ENCODE results near the gene CLMN. TPM values are rescaled to one million over a fixed set of nuclear protein-coding genes. Genes with fewer than 3 reads are reported as not detected.

The CLMN gene
- total RNA-seq, 1 donor from 2014 or later, result 0.78 TPM

GRCh38 chr14:95261616-95262510 is 57.8 kb downstream of the CLMN start:
- DNase-seq, result no peak

- DNase-seq, result no peak
Measured at GRCh38 chr14:95260537-95261361, 59.0 kb downstream of the CLMN start.

- DNase-seq, result no peak
Measured at GRCh38 chr14:95258754-95259593, 60.7 kb downstream of the CLMN start.

GRCh38 chr14:95258156-95258555 is 61.6 kb downstream of the CLMN start:
- DNase-seq, result no peak

GRCh38 chr14:95257521-95257920 is 62.2 kb downstream of the CLMN start:
- no peak for DNase-seq

- no peak for DNase-seq
Measured at GRCh38 chr14:95256776-95257060, 63.0 kb downstream of the CLMN start.

- peak; percentile 15 for DNase-seq
Measured at GRCh38 chr14:95256002-95256775, 63.5 kb downstream of the CLMN start.

- DNase-seq, result no peak
Measured at GRCh38 chr14:95255487-95255886, 64.2 kb downstream of the CLMN start.

- no peak for DNase-seq
Measured at GRCh38 chr14:95255013-95255412, 64.7 kb downstream of the CLMN start.

GRCh38 chr14:95254288-95254687 is 65.4 kb downstream of the CLMN start:
- no peak for DNase-seq

GRCh38 chr14:95253039-95253630 is 66.6 kb downstream of the CLMN start:
- DNase-seq, result no peak

GRCh38 chr14:95252219-95252618 is 67.5 kb downstream of the CLMN start:
- no peak for DNase-seq

- DNase-seq, result no peak
Measured at GRCh38 chr14:95250936-95251335, 68.8 kb downstream of the CLMN start.

GRCh38 chr14:95250140-95250769 is 69.5 kb downstream of the CLMN start:
- no peak for DNase-seq

- DNase-seq, result no peak
Measured at GRCh38 chr14:95248432-95248831, 71.3 kb downstream of the CLMN start.

GRCh38 chr14:95246870-95247269 is 72.8 kb downstream of the CLMN start:
- no peak for DNase-seq

- DNase-seq, result no peak
Measured at GRCh38 chr14:95245334-95245733, 74.4 kb downstream of the CLMN start.

GRCh38 chr14:95244587-95244986 is 75.1 kb downstream of the CLMN start:
- no peak for DNase-seq

GRCh38 chr14:95242870-95243269 is 76.8 kb downstream of the CLMN start:
- DNase-seq, result no peak

GRCh38 chr14:95240859-95241813 is 78.6 kb downstream of the CLMN start:
- DNase-seq, result no peak

All from occipital lobe (tissue), 2 donors.